Liver (tissue), 3 donors: ENCODE data around the gene HNRNPA1.

Source experiments
- CTCF ChIP-seq: fragments of 150-350 bp; IDR thresholded peaks from 2 replicates; pipeline ENCODE4 v1.5.1; 2017; ENCODE audit warnings: improper control_type of control experiment, low read depth, low read length; ENCODE audit not compliant: missing input control
- RAD21 ChIP-seq, 2 donors: IDR thresholded peaks; 2 replicates each; pipeline ENCODE4 v1.6.1; 2016; ENCODE audit warnings: antibody characterized with exemption in 2 of 2, mild to moderate bottlenecking in 2 of 2
- donor health status: healthy.
- donor health status: healthy.

- TF ChIP-seq RAD21 (IDR thresholded peaks at IDR 0.05) (no peak), CTCF (no peak)
Measured at GRCh38 chr12:54279227-54279631, 1.3 kb upstream of the HNRNPA1 start.
